ENCODE measurements around the gene PSD.

Gene PSD

GRCh38 chr10:102438374-102438773, 19.8 kb upstream of the PSD start:
- no peak for DNase-seq (ENCODE audit: low spot score)

- DNase-seq (ENCODE audit: low spot score): no peak
Observed at GRCh38 chr10:102437515-102437914, 18.9 kb upstream of the PSD start.

- DNase-seq (ENCODE audit: low spot score): no peak
Observed at GRCh38 chr10:102436312-102436711, 17.7 kb upstream of the PSD start.

- DNase-seq (ENCODE audit: low spot score): no peak
Observed at GRCh38 chr10:102435529-102436233, 17.1 kb upstream of the PSD start.

GRCh38 chr10:102435133-102435497, 16.5 kb upstream of the PSD start:
- DNase-seq (ENCODE audit: low spot score): no peak

- peak; percentile 64 for DNase-seq (ENCODE audit: low spot score)
Observed at GRCh38 chr10:102434394-102435132, 16.0 kb upstream of the PSD start.

- no peak for DNase-seq (ENCODE audit: low spot score)
Observed at GRCh38 chr10:102433619-102434046, 15.0 kb upstream of the PSD start.

- DNase-seq (ENCODE audit: low spot score): peak; percentile 96
Observed at GRCh38 chr10:102432162-102432950, 13.8 kb upstream of the PSD start, which contains the start of gene CUEDC2. Gene CUEDC2 (minus strand): TSS chr10:102432574. CDS start chr10:102425188, 7,386 bp downstream.

- DNase-seq (ENCODE audit: low spot score): no peak
Observed at GRCh38 chr10:102431452-102432124, 13.0 kb upstream of the PSD start.

GRCh38 chr10:102429468-102429867, 10.9 kb upstream of the PSD start:
- DNase-seq (ENCODE audit: low spot score): no peak

GRCh38 chr10:102426803-102427287, 8.3 kb upstream of the PSD start:
- DNase-seq (ENCODE audit: low spot score): no peak

- DNase-seq (ENCODE audit: low spot score): no peak
Observed at GRCh38 chr10:102425444-102425843, 6.9 kb upstream of the PSD start.

- DNase-seq (ENCODE audit: low spot score): no peak
Observed at GRCh38 chr10:102424916-102425315, 6.3 kb upstream of the PSD start.

GRCh38 chr10:102424145-102424544, 5.6 kb upstream of the PSD start:
- no peak for DNase-seq (ENCODE audit: low spot score)

GRCh38 chr10:102423372-102423968, 4.9 kb upstream of the PSD start:
- DNase-seq (ENCODE audit: low spot score): no peak

- peak; percentile 87 for DNase-seq (ENCODE audit: low spot score)
Observed at GRCh38 chr10:102422545-102423129, 4.1 kb upstream of the PSD start.

GRCh38 chr10:102421757-102422512, 3.4 kb upstream of the PSD start:
- no peak for DNase-seq (ENCODE audit: low spot score)

- no peak for DNase-seq (ENCODE audit: low spot score)
Observed at GRCh38 chr10:102421507-102421756, 2.8 kb upstream of the PSD start.

- peak; percentile 98 for DNase-seq (ENCODE audit: low spot score)
Observed at GRCh38 chr10:102420714-102421506, 2.3 kb upstream of the PSD start, which contains the start of gene FBXL15. Gene FBXL15 (plus strand): TSS chr10:102420836. CDS start chr10:102421130, 294 bp downstream.
